ENCODE measurements around the gene ST6GALNAC1. TPM values are rescaled to one million over a fixed set of nuclear protein-coding genes. Genes with fewer than 3 reads are reported as not detected.

Gene ST6GALNAC1
- total and polyA plus RNA-seq, 2 of the 13 experiments (the other 11 are each of a cell fraction or from before 2014, with no cell fraction given) = not detected

GRCh38 chr17:76612977-76613851 is 30.3 kb downstream of the ST6GALNAC1 start (continued):
- TF ChIP-seq TGIF2 (CRISPR knock-in tag; IDR thresholded peaks at IDR 0.05) (0 out of 2 replicates have a peak, but pooled peaks have one; percentile 26), SP4 (CRISPR knock-in tag; IDR thresholded peaks at IDR 0.05) (peak; percentile 73), GPN1 (CRISPR knock-in tag; IDR thresholded peaks at IDR 0.05; ENCODE audit: borderline replicate concordance) (no peak), TSC22D2 (CRISPR knock-in tag; IDR thresholded peaks at IDR 0.05; ENCODE audit: borderline replicate concordance) (no peak), PTBP1 (IDR thresholded peaks at IDR 0.05; ENCODE audit: low read depth, low read length, poor library complexity, severe bottlenecking) (no peak), ZNF570 (CRISPR knock-in tag; IDR thresholded peaks at IDR 0.05; ENCODE audit: borderline replicate concordance) (no peak), ZNF597 (CRISPR knock-in tag; IDR thresholded peaks at IDR 0.05) (no peak), MTERF4 (CRISPR knock-in tag; IDR thresholded peaks at IDR 0.05) (no peak), ZMAT3 (CRISPR knock-in tag; conservative IDR thresholded peaks at IDR 0.05) (no peak), NFIB (CRISPR knock-in tag; IDR thresholded peaks at IDR 0.05; ENCODE audit: borderline replicate concordance) (no peak)
- TF ChIP-seq, protein P1, sequence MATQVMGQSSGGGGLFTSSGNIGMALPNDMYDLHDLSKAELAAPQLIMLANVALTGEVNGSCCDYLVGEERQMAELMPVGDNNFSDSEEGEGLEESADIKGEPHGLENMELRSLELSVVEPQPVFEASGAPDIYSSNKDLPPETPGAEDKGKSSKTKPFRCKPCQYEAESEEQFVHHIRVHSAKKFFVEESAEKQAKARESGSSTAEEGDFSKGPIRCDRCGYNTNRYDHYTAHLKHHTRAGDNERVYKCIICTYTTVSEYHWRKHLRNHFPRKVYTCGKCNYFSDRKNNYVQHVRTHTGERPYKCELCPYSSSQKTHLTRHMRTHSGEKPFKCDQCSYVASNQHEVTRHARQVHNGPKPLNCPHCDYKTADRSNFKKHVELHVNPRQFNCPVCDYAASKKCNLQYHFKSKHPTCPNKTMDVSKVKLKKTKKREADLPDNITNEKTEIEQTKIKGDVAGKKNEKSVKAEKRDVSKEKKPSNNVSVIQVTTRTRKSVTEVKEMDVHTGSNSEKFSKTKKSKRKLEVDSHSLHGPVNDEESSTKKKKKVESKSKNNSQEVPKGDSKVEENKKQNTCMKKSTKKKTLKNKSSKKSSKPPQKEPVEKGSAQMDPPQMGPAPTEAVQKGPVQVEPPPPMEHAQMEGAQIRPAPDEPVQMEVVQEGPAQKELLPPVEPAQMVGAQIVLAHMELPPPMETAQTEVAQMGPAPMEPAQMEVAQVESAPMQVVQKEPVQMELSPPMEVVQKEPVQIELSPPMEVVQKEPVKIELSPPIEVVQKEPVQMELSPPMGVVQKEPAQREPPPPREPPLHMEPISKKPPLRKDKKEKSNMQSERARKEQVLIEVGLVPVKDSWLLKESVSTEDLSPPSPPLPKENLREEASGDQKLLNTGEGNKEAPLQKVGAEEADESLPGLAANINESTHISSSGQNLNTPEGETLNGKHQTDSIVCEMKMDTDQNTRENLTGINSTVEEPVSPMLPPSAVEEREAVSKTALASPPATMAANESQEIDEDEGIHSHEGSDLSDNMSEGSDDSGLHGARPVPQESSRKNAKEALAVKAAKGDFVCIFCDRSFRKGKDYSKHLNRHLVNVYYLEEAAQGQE (IDR thresholded peaks at IDR 0.05; ENCODE audit: borderline replicate concordance in 1 of 2, low read depth in 1 of 2, low read length in 2 of 2) = no peak
- TF ChIP-seq, protein P2, sequence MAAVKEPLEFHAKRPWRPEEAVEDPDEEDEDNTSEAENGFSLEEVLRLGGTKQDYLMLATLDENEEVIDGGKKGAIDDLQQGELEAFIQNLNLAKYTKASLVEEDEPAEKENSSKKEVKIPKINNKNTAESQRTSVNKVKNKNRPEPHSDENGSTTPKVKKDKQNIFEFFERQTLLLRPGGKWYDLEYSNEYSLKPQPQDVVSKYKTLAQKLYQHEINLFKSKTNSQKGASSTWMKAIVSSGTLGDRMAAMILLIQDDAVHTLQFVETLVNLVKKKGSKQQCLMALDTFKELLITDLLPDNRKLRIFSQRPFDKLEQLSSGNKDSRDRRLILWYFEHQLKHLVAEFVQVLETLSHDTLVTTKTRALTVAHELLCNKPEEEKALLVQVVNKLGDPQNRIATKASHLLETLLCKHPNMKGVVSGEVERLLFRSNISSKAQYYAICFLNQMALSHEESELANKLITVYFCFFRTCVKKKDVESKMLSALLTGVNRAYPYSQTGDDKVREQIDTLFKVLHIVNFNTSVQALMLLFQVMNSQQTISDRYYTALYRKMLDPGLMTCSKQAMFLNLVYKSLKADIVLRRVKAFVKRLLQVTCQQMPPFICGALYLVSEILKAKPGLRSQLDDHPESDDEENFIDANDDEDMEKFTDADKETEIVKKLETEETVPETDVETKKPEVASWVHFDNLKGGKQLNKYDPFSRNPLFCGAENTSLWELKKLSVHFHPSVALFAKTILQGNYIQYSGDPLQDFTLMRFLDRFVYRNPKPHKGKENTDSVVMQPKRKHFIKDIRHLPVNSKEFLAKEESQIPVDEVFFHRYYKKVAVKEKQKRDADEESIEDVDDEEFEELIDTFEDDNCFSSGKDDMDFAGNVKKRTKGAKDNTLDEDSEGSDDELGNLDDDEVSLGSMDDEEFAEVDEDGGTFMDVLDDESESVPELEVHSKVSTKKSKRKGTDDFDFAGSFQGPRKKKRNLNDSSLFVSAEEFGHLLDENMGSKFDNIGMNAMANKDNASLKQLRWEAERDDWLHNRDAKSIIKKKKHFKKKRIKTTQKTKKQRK (IDR thresholded peaks at IDR 0.05; ENCODE audit: low read length) = no peak
- TF ChIP-seq, protein P3, sequence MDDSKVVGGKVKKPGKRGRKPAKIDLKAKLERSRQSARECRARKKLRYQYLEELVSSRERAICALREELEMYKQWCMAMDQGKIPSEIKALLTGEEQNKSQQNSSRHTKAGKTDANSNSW (CRISPR knock-in tag; IDR thresholded peaks at IDR 0.05; ENCODE audit: borderline replicate concordance) = no peak
- TF ChIP-seq, protein P4, sequence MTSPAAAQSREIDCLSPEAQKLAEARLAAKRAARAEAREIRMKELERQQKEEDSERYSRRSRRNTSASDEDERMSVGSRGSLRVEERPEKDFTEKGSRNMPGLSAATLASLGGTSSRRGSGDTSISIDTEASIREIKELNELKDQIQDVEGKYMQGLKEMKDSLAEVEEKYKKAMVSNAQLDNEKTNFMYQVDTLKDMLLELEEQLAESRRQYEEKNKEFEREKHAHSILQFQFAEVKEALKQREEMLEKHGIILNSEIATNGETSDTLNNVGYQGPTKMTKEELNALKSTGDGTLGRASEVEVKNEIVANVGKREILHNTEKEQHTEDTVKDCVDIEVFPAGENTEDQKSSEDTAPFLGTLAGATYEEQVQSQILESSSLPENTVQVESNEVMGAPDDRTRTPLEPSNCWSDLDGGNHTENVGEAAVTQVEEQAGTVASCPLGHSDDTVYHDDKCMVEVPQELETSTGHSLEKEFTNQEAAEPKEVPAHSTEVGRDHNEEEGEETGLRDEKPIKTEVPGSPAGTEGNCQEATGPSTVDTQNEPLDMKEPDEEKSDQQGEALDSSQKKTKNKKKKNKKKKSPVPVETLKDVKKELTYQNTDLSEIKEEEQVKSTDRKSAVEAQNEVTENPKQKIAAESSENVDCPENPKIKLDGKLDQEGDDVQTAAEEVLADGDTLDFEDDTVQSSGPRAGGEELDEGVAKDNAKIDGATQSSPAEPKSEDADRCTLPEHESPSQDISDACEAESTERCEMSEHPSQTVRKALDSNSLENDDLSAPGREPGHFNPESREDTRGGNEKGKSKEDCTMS (CRISPR knock-in tag; conservative IDR thresholded peaks at IDR 0.05) = no peak

All from HepG2 (cell line).